Erythroblast (primary cell): ENCODE data around the gene FBXL7.

Experiments used
- GATA1 ChIP-seq: IDR thresholded peaks from 2 replicates; pipeline ENCODE4 v1.6.1; 2011; ENCODE audit warnings: low read depth, mild to moderate bottlenecking, control low read depth, low read length, moderate library complexity
- POLR2A ChIP-seq: IDR thresholded peaks from 2 replicates; pipeline ENCODE4 v1.6.1; 2011; ENCODE audit warnings: mild to moderate bottlenecking, low read length

- TF ChIP-seq POLR2A (no peak), GATA1 (no peak)
These were observed 6.5 kb upstream of the FBXL7 start for GRCh38 chr5:15493501-15493900.
